Mesendoderm (in vitro differentiated cells): ENCODE results near the gene STARD10.

Experiments used
- DNase-seq: peaks from one replicate; pipeline ENCODE4 v3.0.0; 2013
- H2AK5ac ChIP-seq: 2 replicates; pipeline ENCODE4 v1.6.1; 2013; ENCODE audit warnings: low read length, inconsistent platforms
- H2BK120ac ChIP-seq: 2 replicates; pipeline ENCODE4 v1.6.1; 2013; ENCODE audit warnings: low read depth, mild to moderate bottlenecking, low read length, moderate library complexity, mixed read lengths
- H2BK15ac ChIP-seq: replicated peaks from 2 replicates; pipeline ENCODE4 v1.6.1; 2013; ENCODE audit warnings: low read depth, mild to moderate bottlenecking, moderate library complexity
- H2BK5ac ChIP-seq: 2 replicates; pipeline ENCODE4 v1.6.1; 2013; ENCODE audit warnings: low read length, inconsistent platforms
- H3K18ac ChIP-seq: 2 replicates; pipeline ENCODE4 v1.6.1; 2013; ENCODE audit warnings: mild to moderate bottlenecking, low read length, mixed read lengths
- H3K23ac ChIP-seq: one replicate; pipeline ENCODE4 v1.6.1; 2013; ENCODE audit warnings: low read length
- H3K27ac ChIP-seq: 2 replicates; pipeline ENCODE4 v1.5.1; 2013; ENCODE audit warnings: low read depth, mild to moderate bottlenecking, inconsistent platforms, low read length, moderate library complexity
- H3K27me3 ChIP-seq: 2 replicates; pipeline ENCODE4 v1.6.1; 2013; ENCODE audit warnings: low read length, control low read depth, mild to moderate bottlenecking, inconsistent platforms; ENCODE audit not compliant: insufficient read depth, poor library complexity
- H3K36me3 ChIP-seq: 2 replicates; pipeline ENCODE4 v1.6.1; 2013; ENCODE audit warnings: low read length, inconsistent platforms; ENCODE audit not compliant: control insufficient read depth, insufficient read depth
- H3K4ac ChIP-seq: one replicate; pipeline ENCODE4 v1.6.1; 2013; ENCODE audit warnings: low read depth, mild to moderate bottlenecking, low read length, moderate library complexity
- H3K4me1 ChIP-seq: 2 replicates; pipeline ENCODE4 v1.6.1; 2013; ENCODE audit warnings: low read depth, low read length, inconsistent platforms; ENCODE audit not compliant: control insufficient read depth
- H3K4me2 ChIP-seq: 2 replicates; pipeline ENCODE4 v1.6.1; 2013; ENCODE audit warnings: low read length
- H3K4me3 ChIP-seq: 2 replicates; pipeline ENCODE4 v1.5.1; 2013; ENCODE audit warnings: mild to moderate bottlenecking, low read length
- H3K56ac ChIP-seq: one replicate; pipeline ENCODE4 v1.6.1; 2013; ENCODE audit warnings: low read length
- H3K79me1 ChIP-seq: 2 replicates; pipeline ENCODE4 v1.6.1; 2013; ENCODE audit warnings: low read length, inconsistent platforms
- H3K79me2 ChIP-seq: 2 replicates; pipeline ENCODE4 v1.6.1; 2013; ENCODE audit warnings: mild to moderate bottlenecking, low read length; ENCODE audit not compliant: control insufficient read depth, insufficient read depth
- H3K9ac ChIP-seq: 2 replicates; pipeline ENCODE4 v1.6.1; 2013; ENCODE audit warnings: low read length, inconsistent platforms
- H4K5ac ChIP-seq: one replicate; pipeline ENCODE4 v1.6.1; 2013; ENCODE audit warnings: low read length
- H4K8ac ChIP-seq: one replicate; pipeline ENCODE4 v1.6.1; 2013; ENCODE audit warnings: low read depth, mild to moderate bottlenecking, control low read depth, low read length, moderate library complexity
- WGBS: extraction: QIAGEN DNeasy Blood & Tissue Kit; methylation state at CpG from one replicate; pipeline ENCODE4 v1.1.7; 2013; ENCODE audit warnings: low lambda C conversion rate, missing lambda C conversion rate; ENCODE audit not compliant: insufficient coverage; ENCODE audit errors: extremely low coverage; 5-methylcytosine and 5-hydroxymethylcytosine counted together

The STARD10 gene

DNA sequence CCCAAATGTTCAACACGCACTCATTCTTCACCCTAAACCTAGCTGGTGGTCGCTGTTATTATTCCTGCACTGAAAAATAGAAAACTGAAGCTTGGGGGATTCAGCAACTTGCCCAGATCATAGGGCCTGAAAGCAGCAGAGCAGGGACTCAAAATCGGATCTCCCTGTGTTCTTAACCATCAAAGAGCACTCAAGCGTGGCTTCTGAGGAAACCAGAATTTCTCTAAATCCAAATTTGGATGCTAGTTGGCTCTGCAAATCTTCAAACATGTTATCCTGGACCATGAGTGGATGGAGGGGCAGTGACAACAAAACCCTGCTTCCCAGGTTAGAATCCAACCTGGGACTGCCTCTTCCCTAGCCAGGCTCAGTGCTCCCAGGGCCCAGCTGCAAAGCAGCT, 30.0 kb downstream of the STARD10 start:
- WGBS: no CpG with 5 or more reads among the region's 4 CpGs
- Histone ChIP-seq H3K27me3 (no peaks in the 10 kb centered on the region), H3K4me3 (no peak overlapping the region), H3K18ac (no peak overlapping the region), H4K8ac (no peak overlapping the region), H3K36me3 (no peaks in the 10 kb centered on the region), H3K9ac (no peak overlapping the region), H3K27ac (no peak overlapping the region), H3K4me2 (no peak overlapping the region), H2AK5ac (no peak overlapping the region), H3K4me1 (no peaks in the 10 kb centered on the region), H3K79me2 (no peaks in the 10 kb centered on the region), H3K79me1 (no peaks in the 10 kb centered on the region), H2BK5ac (no peak overlapping the region), H2BK15ac (no peak overlapping the region), H4K5ac (no peak overlapping the region), H3K23ac (no peak overlapping the region), H3K56ac (no peak overlapping the region), H3K4ac (no peak overlapping the region), H2BK120ac (no peak overlapping the region)
- no peak for DNase-seq

DNA sequence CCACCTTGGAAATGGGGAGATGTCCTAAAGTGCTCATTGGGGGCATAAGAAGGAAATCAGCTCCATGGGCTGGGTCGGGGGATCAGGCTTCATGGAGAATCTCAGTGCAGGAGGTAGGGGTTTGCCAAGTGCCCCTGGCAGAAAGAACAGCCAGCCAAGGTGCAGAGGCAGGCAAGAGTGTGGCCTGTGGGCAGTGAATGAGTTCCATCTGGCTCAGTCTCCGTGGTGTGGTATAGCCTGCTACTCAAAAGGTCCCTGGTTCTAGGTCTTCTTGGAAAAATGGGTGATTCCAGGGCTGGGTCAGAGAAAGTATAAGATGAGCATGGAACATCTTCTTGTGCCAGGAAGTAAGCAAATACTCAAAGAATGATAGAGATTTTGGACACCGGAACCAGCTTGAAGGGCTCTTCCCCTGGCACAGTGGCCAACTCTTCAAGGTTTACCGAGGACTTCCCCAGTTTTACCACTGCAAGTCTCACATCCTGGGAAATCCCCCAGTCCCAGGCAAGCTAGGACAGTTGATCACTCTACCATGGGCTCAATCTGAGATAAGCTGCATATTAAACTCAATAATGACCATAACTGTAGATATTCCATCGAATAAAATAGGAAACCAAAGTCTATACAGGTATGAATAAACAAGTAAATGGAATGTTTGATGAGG, 31.1 kb downstream of the STARD10 start:
- no peak overlapping the region for H3K18ac ChIP-seq
- H3K27ac ChIP-seq: no peak overlapping the region
- H2BK5ac ChIP-seq: no peak overlapping the region
- H3K4me1 ChIP-seq: no peaks in the 10 kb centered on the region
- no peak overlapping the region for H2AK5ac ChIP-seq
- H4K8ac ChIP-seq: no peak overlapping the region
- WGBS: no CpG with 5 or more reads among the region's 5 CpGs
- H3K79me2 ChIP-seq: no peaks in the 10 kb centered on the region
- H3K56ac ChIP-seq: no peak overlapping the region
- no peak overlapping the region for H2BK15ac ChIP-seq
- no peaks in the 10 kb centered on the region for H3K79me1 ChIP-seq
- H3K4me2 ChIP-seq: no peak overlapping the region
- no peak overlapping the region for H2BK120ac ChIP-seq
- no peak for DNase-seq
- H4K5ac ChIP-seq: no peak overlapping the region
- H3K23ac ChIP-seq: no peak overlapping the region
- H3K27me3 ChIP-seq: no peaks in the 10 kb centered on the region
- H3K4me3 ChIP-seq: no peak overlapping the region
- H3K36me3 ChIP-seq: no peaks in the 10 kb centered on the region
- no peak overlapping the region for H3K9ac ChIP-seq
- H3K4ac ChIP-seq: no peak overlapping the region

DNA sequence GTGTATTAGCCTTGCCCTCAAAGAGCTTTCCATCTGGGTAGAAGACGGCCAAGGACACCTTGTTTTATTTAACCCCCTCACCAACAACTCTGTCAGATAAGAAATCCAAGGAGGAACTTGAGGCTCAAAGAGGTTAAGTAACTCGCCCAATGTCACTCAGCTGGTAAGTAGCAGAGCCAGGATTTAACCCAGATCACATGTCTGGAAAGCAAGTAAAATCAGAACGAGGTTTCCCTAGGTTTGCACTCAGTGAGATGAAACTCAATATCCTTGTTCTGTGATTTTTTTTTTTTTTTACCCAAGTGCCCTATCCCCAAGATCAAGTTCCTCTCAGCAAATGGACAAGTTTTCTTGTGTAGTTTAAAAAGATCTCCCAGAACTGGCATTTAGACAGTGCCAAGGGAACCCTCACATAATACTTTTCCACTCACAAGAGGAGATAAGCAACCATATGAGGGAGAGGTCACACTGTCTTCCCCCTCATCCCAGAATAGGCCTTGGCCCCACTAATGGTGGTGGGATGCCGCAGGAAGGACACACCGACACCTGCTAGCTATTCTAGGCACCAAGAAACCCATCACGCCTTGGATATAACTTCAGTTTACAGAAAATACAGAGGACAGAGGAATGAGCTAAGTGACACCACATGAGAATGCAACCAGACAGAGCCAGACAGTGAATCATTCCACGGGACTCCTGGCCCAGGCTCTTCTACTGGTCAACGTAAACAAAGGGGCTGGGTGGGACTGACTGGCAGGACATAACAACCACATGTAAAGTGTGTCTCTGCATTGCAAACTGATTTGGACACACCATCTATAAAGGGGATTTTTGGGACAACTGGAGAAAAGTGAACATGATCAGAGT, 33.1 kb downstream of the STARD10 start:
- no peak overlapping the region for H3K9ac ChIP-seq
- no peak overlapping the region for H2BK120ac ChIP-seq
- H3K18ac ChIP-seq: no peak overlapping the region
- no peak overlapping the region for H2AK5ac ChIP-seq
- H4K5ac ChIP-seq: no peak overlapping the region
- peak; percentile 38 for DNase-seq
- H3K79me2 ChIP-seq: no peaks in the 10 kb centered on the region
- H3K56ac ChIP-seq: no peak overlapping the region
- no peaks in the 10 kb centered on the region for H3K27me3 ChIP-seq
- no peak overlapping the region for H3K27ac ChIP-seq
- no peaks in the 10 kb centered on the region for H3K36me3 ChIP-seq
- WGBS: no CpG with 5 or more reads among the region's 8 CpGs
- H3K79me1 ChIP-seq: no peaks in the 10 kb centered on the region
- no peak overlapping the region for H3K23ac ChIP-seq
- H2BK15ac ChIP-seq: no peak overlapping the region
- H3K4me1 ChIP-seq: no peaks in the 10 kb centered on the region
- no peak overlapping the region for H4K8ac ChIP-seq
- H3K4me3 ChIP-seq: no peak overlapping the region
- no peak overlapping the region for H2BK5ac ChIP-seq
- H3K4me2 ChIP-seq: no peak overlapping the region
- no peak overlapping the region for H3K4ac ChIP-seq

DNA sequence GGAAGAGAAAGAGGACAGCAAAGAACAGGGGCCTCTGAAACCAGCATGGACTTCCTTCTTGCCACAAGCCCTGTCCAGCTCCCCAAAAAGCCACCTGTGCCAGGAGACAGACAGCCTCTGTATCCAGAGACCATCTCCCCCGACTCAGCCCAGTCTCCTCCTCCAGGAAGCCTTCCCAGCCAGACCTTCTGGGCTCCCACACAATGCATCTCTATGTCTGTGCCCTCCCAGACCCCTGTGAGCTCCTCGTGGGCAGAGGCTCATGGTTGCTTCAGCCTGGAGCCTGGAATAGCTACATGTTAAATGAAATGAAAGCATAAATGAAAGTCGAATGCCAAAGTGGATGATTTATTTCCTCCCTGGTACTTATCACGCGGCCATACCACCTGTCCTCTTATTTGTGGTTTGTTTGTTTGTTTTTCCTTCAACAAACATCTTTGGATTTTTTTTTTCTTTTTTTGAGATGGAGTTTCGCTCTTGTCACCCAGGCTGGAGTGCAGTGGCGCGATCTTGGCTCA, 34.3 kb downstream of the STARD10 start:
- WGBS: no CpG with 5 or more reads among the region's 8 CpGs
- no peak overlapping the region for H3K23ac ChIP-seq
- H2AK5ac ChIP-seq: no peak overlapping the region
- H3K79me1 ChIP-seq: no peaks in the 10 kb centered on the region
- H3K36me3 ChIP-seq: no peaks in the 10 kb centered on the region
- H4K5ac ChIP-seq: no peak overlapping the region
- H3K79me2 ChIP-seq: no peaks in the 10 kb centered on the region
- H3K4me3 ChIP-seq: no peak overlapping the region
- no peak overlapping the region for H3K4ac ChIP-seq
- no peak overlapping the region for H4K8ac ChIP-seq
- no peak overlapping the region for H3K18ac ChIP-seq
- no peak overlapping the region for H2BK15ac ChIP-seq
- H3K27me3 ChIP-seq: no peaks in the 10 kb centered on the region
- no peak overlapping the region for H3K9ac ChIP-seq
- H2BK5ac ChIP-seq: no peak overlapping the region
- no peak overlapping the region for H3K4me2 ChIP-seq
- H3K27ac ChIP-seq: no peak overlapping the region
- no peak overlapping the region for H2BK120ac ChIP-seq
- no peak overlapping the region for H3K56ac ChIP-seq
- H3K4me1 ChIP-seq: no peaks in the 10 kb centered on the region
- DNase-seq: no peak

DNA sequence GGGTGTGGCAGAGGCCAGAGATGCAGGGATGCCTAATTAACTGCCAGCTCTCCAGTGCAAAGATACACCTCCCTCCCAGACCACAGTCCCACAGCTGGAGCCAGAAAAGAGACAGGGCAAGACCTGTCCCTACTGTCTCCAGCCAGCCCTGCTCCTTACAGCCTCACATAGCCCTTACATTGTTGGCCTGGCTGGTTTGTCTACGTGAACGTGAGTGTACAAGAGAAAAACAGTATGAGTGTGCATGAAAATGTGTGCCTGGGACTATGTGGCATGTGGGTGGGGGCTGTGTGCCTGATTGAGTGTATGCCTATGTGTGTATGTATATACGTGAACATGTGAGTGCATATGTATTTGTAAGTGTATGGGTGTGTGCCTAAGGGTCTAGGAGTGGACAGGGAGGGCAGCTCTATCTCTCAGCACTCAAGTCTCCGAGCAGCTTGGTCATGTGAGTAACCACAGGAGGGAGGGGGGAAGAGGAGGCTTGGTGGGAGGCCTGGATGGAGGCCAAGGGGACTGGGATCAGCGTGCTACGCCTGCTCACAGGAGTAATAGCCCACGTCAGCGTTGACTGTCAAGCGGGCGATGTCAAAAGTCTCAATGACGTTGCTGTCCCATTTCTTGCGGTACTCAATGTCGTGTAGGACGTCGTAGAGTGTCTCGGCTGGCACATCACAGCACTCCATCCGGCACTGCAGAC, 35.0 kb downstream of the STARD10 start:
- no CpG with 5 or more reads among the region's 17 CpGs for whole genome bisulfite sequencing
- H3K27ac ChIP-seq: no peak overlapping the region
- H3K23ac ChIP-seq: no peak overlapping the region
- no peak overlapping the region for H3K9ac ChIP-seq
- no peak overlapping the region for H3K18ac ChIP-seq
- no peak overlapping the region for H3K4me2 ChIP-seq
- no peaks in the 10 kb centered on the region for H3K27me3 ChIP-seq
- H4K5ac ChIP-seq: no peak overlapping the region
- H3K4me3 ChIP-seq: no peak overlapping the region
- no peak overlapping the region for H2AK5ac ChIP-seq
- H3K79me2 ChIP-seq: no peaks in the 10 kb centered on the region
- H2BK5ac ChIP-seq: no peak overlapping the region
- no peak overlapping the region for H2BK15ac ChIP-seq
- no peak overlapping the region for H3K4ac ChIP-seq
- H2BK120ac ChIP-seq: no peak overlapping the region
- no peaks in the 10 kb centered on the region for H3K36me3 ChIP-seq
- H3K79me1 ChIP-seq: no peaks in the 10 kb centered on the region
- no peaks in the 10 kb centered on the region for H3K4me1 ChIP-seq
- no peak for DNase-seq
- no peak overlapping the region for H4K8ac ChIP-seq
- H3K56ac ChIP-seq: no peak overlapping the region
